Ecto neural progenitor cell (in vitro differentiated cells): ENCODE results near the gene THSD7A.

Experiments used
- DNase-seq: peaks from one replicate; pipeline ENCODE4 v3.0.0-alpha.2; 2018; ENCODE audit warnings: low spot score

Gene THSD7A

GRCh38 chr7:11638011-11638774 lies 193.8 kb downstream of the THSD7A start:
- DNase-seq = no peak

GRCh38 chr7:11636274-11636673 lies 195.7 kb downstream of the THSD7A start:
- DNase-seq = no peak

GRCh38 chr7:11633310-11633709 lies 198.7 kb downstream of the THSD7A start:
- DNase-seq = no peak

- DNase-seq = no peak
Observed at GRCh38 chr7:11630355-11630754, 201.6 kb downstream of the THSD7A start.

GRCh38 chr7:11625669-11626068 lies 206.3 kb downstream of the THSD7A start:
- DNase-seq = no peak

GRCh38 chr7:11623093-11623678 lies 208.8 kb downstream of the THSD7A start:
- no peak for DNase-seq

GRCh38 chr7:11620406-11621253 lies 211.4 kb downstream of the THSD7A start:
- no peak for DNase-seq

GRCh38 chr7:11616466-11616865 lies 215.5 kb downstream of the THSD7A start:
- no peak for DNase-seq

- no peak for DNase-seq
Observed at GRCh38 chr7:11615174-11615573, 216.8 kb downstream of the THSD7A start.

- no peak for DNase-seq
Observed at GRCh38 chr7:11613292-11613930, 218.6 kb downstream of the THSD7A start.

GRCh38 chr7:11612737-11613136 lies 219.3 kb downstream of the THSD7A start:
- DNase-seq = no peak

- no peak for DNase-seq
Observed at GRCh38 chr7:11609096-11609670, 222.8 kb downstream of the THSD7A start.

- DNase-seq = no peak
Observed at GRCh38 chr7:11607686-11608085, 224.3 kb downstream of the THSD7A start.

- DNase-seq = no peak
Observed at GRCh38 chr7:11605749-11606148, 226.2 kb downstream of the THSD7A start.

GRCh38 chr7:11604505-11604904 lies 227.5 kb downstream of the THSD7A start:
- DNase-seq = no peak

- no peak for DNase-seq
Observed at GRCh38 chr7:11601761-11602160, 230.2 kb downstream of the THSD7A start.

GRCh38 chr7:11593322-11593721 lies 238.7 kb downstream of the THSD7A start:
- DNase-seq = no peak

- DNase-seq = no peak
Observed at GRCh38 chr7:11592699-11593098, 239.3 kb downstream of the THSD7A start.

- no peak for DNase-seq
Observed at GRCh38 chr7:11591943-11592342, 240.1 kb downstream of the THSD7A start.

GRCh38 chr7:11591055-11591633 lies 240.9 kb downstream of the THSD7A start:
- no peak for DNase-seq

- DNase-seq = no peak
Observed at GRCh38 chr7:11589251-11589650, 242.7 kb downstream of the THSD7A start.

- no peak for DNase-seq
Observed at GRCh38 chr7:11587814-11588213, 244.2 kb downstream of the THSD7A start.
